ENCODE measurements around the gene TNFRSF25.

Gene TNFRSF25

DNA sequence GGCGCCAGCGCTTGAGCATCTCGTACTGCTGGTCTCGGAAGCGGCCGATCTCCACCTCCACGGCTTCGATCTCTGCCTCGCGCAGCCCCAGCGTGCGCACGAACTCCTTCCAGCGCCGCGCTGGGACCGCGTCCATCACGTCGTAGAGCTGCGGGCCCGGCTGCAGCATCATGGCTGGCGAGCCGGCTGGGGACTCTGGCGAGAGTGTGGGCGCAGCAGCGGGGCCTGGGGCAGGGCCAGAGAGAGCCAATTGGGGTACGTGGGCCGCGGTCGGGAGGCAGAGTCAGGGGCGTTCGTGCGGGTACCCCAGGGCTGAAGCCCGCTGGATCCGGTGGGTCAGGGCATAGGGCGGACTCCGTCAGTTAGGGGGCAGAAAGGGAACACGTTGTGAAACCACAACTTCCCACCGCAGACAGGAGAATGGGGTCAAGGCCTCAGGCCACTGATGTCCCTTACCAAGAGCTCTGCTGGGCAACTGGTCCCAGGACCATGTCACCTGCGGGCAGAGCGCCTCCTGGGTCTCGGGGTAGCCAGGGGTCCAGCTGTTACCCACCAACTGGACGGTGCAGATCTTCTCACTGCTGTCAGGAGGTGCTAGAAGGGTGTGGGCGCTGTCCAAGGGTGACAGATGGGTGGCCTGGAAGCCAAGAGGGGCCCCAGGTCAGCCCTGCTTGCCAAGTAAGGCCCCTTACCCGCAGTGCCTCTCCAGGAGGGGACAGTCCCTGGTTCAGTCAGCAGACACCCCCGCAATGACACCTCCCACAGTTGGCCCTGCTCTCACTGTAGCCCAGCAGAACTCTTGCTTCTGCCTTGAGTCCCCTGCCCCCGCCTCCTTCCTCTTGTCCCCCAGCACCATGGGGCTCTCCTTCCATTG, 4.2 kb downstream of the TNFRSF25 start:
- peaks cover 56% of the 10 kb centered on the region for H3K27me3 ChIP-seq (ENCODE audit: insufficient read depth, low read depth)

DNA sequence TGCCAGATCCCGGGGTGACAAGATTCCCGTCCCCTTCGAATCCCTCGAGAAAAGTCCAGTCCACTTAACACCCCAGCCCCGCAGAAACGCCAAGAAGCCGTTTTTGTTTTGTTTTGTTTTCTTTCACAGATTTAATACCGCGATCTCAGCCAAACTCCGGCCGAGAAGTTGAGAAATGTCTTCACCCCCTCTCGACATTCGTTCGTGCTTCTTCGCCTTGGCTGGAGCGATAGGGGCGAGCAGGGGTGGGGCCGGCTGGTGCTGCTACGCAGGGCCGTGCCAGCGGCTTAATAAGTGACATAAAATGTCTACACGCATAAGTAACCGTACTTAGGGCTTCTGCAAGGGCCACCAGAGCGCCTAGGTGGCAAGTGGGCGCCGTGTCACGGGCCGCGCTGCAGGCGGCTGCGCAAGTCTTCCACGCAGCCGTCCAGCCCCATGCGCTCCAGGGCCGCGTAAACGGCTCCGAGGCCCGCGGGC, 4.9 kb downstream of the TNFRSF25 start:
- no peak for TF ChIP-seq CTCF (conservative IDR thresholded peaks at IDR 0.05; ENCODE audit: low read depth, low read length)
- Histone ChIP-seq H3K4me3 (IDR thresholded peaks at IDR 0.05; ENCODE audit: insufficient read depth, low read depth, low read length) (no peak overlapping the region), H3K4me1 (ENCODE audit: low read depth, poor library complexity, severe bottlenecking) (peaks cover 6% of the 10 kb centered on the region), H3K27ac (no peak overlapping the region), H3K4me2 (no peak overlapping the region), H3K79me2 (ENCODE audit: insufficient read depth, low read depth) (no peaks in the 10 kb centered on the region), H3K36me3 (ENCODE audit: insufficient read depth) (no peaks in the 10 kb centered on the region), H2AFZ (ENCODE audit: low read depth) (no peak overlapping the region), H3K27me3 (ENCODE audit: insufficient read depth, low read depth) (peaks cover 55% of the 10 kb centered on the region), H4K20me1 (ENCODE audit: insufficient read depth) (no peaks in the 10 kb centered on the region), H3K9ac (no peak overlapping the region)

More for the DNA sequence above, 4.2 kb downstream of the TNFRSF25 start:
- no peak overlapping the region for H3K27ac ChIP-seq
- H3K9ac ChIP-seq: no peak overlapping the region
- H3K4me3 ChIP-seq (IDR thresholded peaks at IDR 0.05; ENCODE audit: insufficient read depth, low read depth, low read length): no peak overlapping the region
- no peak for TF ChIP-seq CTCF (conservative IDR thresholded peaks at IDR 0.05; ENCODE audit: low read depth, low read length)
- peaks cover 6% of the 10 kb centered on the region for H3K4me1 ChIP-seq (ENCODE audit: low read depth, poor library complexity, severe bottlenecking)
- no peak overlapping the region for H3K4me2 ChIP-seq
- H2AFZ ChIP-seq (ENCODE audit: low read depth): no peak overlapping the region
- H4K20me1 ChIP-seq (ENCODE audit: insufficient read depth): no peaks in the 10 kb centered on the region
- no peaks in the 10 kb centered on the region for H3K36me3 ChIP-seq (ENCODE audit: insufficient read depth)
- H3K79me2 ChIP-seq (ENCODE audit: insufficient read depth, low read depth): no peaks in the 10 kb centered on the region

DNA sequence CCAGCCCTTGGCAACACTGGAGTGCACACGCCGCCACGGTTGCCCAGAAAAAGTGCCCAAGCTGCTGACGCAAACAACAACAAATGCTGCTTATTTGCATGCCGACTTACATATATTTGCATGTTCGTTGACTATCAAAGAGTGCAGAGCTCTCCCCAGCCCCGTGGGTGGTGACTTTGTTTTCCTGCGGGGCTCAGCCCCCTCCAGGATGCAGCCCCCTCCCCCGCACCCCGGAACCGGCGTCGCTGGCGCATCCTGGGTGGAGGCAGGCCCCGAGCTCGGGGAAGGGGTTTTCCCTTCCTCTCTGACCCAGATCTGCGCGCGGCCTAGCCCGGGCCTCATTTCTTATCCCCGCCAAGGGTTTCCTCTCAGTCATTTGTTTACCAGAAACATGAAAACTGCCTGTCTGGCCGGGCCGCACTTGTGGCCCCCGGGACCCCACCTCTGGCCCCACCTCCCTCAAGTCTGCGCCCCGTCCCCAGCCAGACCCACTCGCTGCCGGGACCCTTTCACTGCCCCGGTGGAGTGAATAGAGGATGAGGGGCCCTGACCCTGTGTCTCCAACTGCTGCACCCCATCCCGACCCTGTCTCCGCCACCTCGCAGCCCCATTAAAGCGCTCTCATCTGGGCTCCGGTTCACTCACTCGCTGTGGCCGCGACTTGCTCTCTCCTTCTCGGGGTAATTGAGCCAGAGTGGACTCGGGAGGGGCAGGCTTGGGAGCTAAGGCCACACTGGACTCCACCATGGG, 5.5 kb downstream of the TNFRSF25 start:
- no peak for TF ChIP-seq CTCF (conservative IDR thresholded peaks at IDR 0.05; ENCODE audit: low read depth, low read length)
- Histone ChIP-seq H3K27ac (no peak overlapping the region), H3K4me3 (IDR thresholded peaks at IDR 0.05; ENCODE audit: insufficient read depth, low read depth, low read length) (no peak overlapping the region), H4K20me1 (ENCODE audit: insufficient read depth) (no peaks in the 10 kb centered on the region), H3K79me2 (ENCODE audit: insufficient read depth, low read depth) (no peaks in the 10 kb centered on the region), H3K36me3 (ENCODE audit: insufficient read depth) (no peaks in the 10 kb centered on the region), H2AFZ (ENCODE audit: low read depth) (peak overlapping the region; percentile 39), H3K4me1 (ENCODE audit: low read depth, poor library complexity, severe bottlenecking) (peaks cover 6% of the 10 kb centered on the region), H3K4me2 (peak overlapping the region; percentile 31), H3K27me3 (ENCODE audit: insufficient read depth, low read depth) (peaks cover 53% of the 10 kb centered on the region), H3K9ac (no peak overlapping the region)

- Histone ChIP-seq H3K4me3 (IDR thresholded peaks at IDR 0.05; ENCODE audit: insufficient read depth, low read depth, low read length) (no peak overlapping the region), H3K9ac (no peak overlapping the region), H3K4me2 (no peak overlapping the region; the same call in 1 of the 2 replicates), H2AFZ (ENCODE audit: low read depth) (no peak overlapping the region), H3K27me3 (ENCODE audit: insufficient read depth, low read depth) (peaks cover 47% of the 10 kb centered on the region), H3K79me2 (ENCODE audit: insufficient read depth, low read depth) (no peaks in the 10 kb centered on the region), H3K4me1 (ENCODE audit: low read depth, poor library complexity, severe bottlenecking) (peaks cover 6% of the 10 kb centered on the region), H3K36me3 (ENCODE audit: insufficient read depth) (no peaks in the 10 kb centered on the region), H4K20me1 (ENCODE audit: insufficient read depth) (no peaks in the 10 kb centered on the region), H3K27ac (no peak overlapping the region)
- TF ChIP-seq CTCF (conservative IDR thresholded peaks at IDR 0.05; ENCODE audit: low read depth, low read length): no peak
These were observed 6.1 kb downstream of the TNFRSF25 start for GRCh38 chr1:6459850-6460265.

Data from KMS-11 (cell line).